Sigmoid colon (tissue), 7 donors: ENCODE data around the gene SLAMF1. TPM values are rescaled to one million over a fixed set of nuclear protein-coding genes. Genes with fewer than 3 reads are reported as not detected.

Experiments
- DNase-seq: peaks from one replicate; pipeline ENCODE4 v3.0.0-alpha.2; 2019
- H3K27ac ChIP-seq, 4 donors: fragments of 200-600 bp; sonication (generic); one replicate each; pipeline ENCODE4 v1.5.1; 2016 to 2019; ENCODE audit warnings: mild to moderate bottlenecking in 1 of 4
- H3K27me3 ChIP-seq, 3 donors: fragments of 200-600 bp; sonication (generic); one replicate each; pipeline ENCODE4 v1.5.1; 2019; ENCODE audit warnings: mild to moderate bottlenecking in 1 of 3
- H3K36me3 ChIP-seq, 4 donors: fragments of 200-600 bp; sonication (generic); one replicate each; pipeline ENCODE4 v1.5.1; 2016 to 2019
- H3K4me1 ChIP-seq, 4 donors: fragments of 200-600 bp; sonication (generic); one replicate each; pipeline ENCODE4 v1.5.1; 2017 to 2019
- H3K4me3 ChIP-seq, 4 donors: fragments of 200-600 bp; sonication (generic); one replicate each; pipeline ENCODE4 v1.5.1; 2017 to 2019; ENCODE audit warnings: mild to moderate bottlenecking in 2 of 4, moderate library complexity in 1 of 4
- H3K9me3 ChIP-seq, 4 donors: fragments of 200-600 bp in 3 of 4; sonication (generic) in 3 of 4; one replicate each; pipeline versions ENCODE4 v1.5.1 to v1.6.1; 2013 to 2019
- CTCF ChIP-seq, 4 experiments: fragments of 450-650 bp in 3 of 4; fragments of 200-600 bp in 1 of 4; IDR thresholded peaks; one replicate each; pipeline ENCODE4 v1.5.1; 2016 to 2019; ENCODE audit warnings: antibody characterized with exemption in 4 of 4, mild to moderate bottlenecking in 3 of 4, moderate library complexity in 2 of 4
- EP300 ChIP-seq, 4 donors: sonication (generic); formaldehyde crosslinking; IDR thresholded peaks; one replicate each; pipeline ENCODE4 v1.6.1; 2017; ENCODE audit warnings: antibody characterized with exemption in 4 of 4
- POLR2A ChIP-seq, 2 donors: fragments of 450-650 bp; IDR thresholded peaks; one replicate each; pipeline ENCODE4 v1.6.1; 2016; ENCODE audit warnings: antibody characterized with exemption in 2 of 2, mild to moderate bottlenecking in 2 of 2, moderate library complexity in 2 of 2
- POLR2AphosphoS5 ChIP-seq, 4 donors: sonication (generic); formaldehyde crosslinking; IDR thresholded peaks; one replicate each; pipeline ENCODE4 v1.6.1; 2017; ENCODE audit warnings: antibody characterized with exemption in 4 of 4
- WGBS, 2 donors: extraction: QIAGEN DNeasy Blood & Tissue Kit; methylation state at CpG; one replicate each; pipeline ENCODE4 v1.1.7; 2013; 5-methylcytosine and 5-hydroxymethylcytosine counted together
- intact Hi-C: fragments of 100-400 bp; cut with DNase I; formaldehyde crosslinking; loops from one replicate; pipeline ENCODE4 v1.15.1; 2023
- polyA plus RNA-seq, 3 donors: library from polyadenylated mRNA; stranded (reverse); fragments of 200-250 nt; gene quantifications; one replicate each; pipeline ENCODE4 v1.2.3, GENCODE V29; 2013
- total RNA-seq, 4 donors: library from RNA; depleted of rRNA; stranded (reverse); fragments of >200 nt; gene quantifications; one replicate each; pipeline ENCODE4 v1.1.0, GENCODE V29; 2016
- donor health status: healthy with polysubstance abuse.
- donor health status: Bipolar disorder and iron deficiency.
- donor health status: healthy.

SLAMF1 gene
- total and polyA plus RNA-seq, 7 donors, result under 0.01 to 6.1 (median 0.28) TPM; not detected in 2

DNA sequence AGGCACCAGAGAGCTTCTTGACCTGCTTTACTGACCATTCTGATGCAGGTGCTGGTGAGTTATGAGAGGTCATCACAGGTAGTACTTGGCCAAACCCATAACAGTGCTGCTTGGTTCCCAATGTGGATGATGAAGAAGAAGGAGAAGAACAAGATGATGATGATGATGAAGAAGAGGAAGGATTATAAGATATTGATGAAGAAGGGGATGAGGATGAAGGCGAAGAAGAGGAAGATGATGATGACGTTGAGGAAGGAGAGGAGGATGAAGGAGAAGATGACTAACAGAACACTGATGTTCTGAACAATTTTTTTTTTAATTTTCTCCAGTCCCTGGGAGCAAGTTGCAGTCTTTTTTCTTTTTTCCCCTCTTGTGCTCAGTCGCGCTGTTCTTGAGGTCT, 23.9 kb upstream of the SLAMF1 start:
- 91 to 93% methylated on average over 4 of the region's 4 CpGs for WGBS, 2 donors
- TF ChIP-seq POLR2A (IDR thresholded peaks at IDR 0.05) (no peak), CTCF (IDR thresholded peaks at IDR 0.05) (no peak), POLR2AphosphoS5 (IDR thresholded peaks at IDR 0.05) (no peak), EP300 (IDR thresholded peaks at IDR 0.05) (no peak)
- no peak for DNase-seq
- no peaks in the 10 kb centered on the region for H3K36me3 ChIP-seq
- no peak overlapping the region for H3K27ac ChIP-seq
- no peaks in the 10 kb centered on the region for H3K9me3 ChIP-seq
- intact Hi-C loops, result no loop called here
- H3K4me1 ChIP-seq, result no peaks in the 10 kb centered on the region
- no peaks in the 10 kb centered on the region for H3K27me3 ChIP-seq
- H3K4me3 ChIP-seq, result no peak overlapping the region

DNA sequence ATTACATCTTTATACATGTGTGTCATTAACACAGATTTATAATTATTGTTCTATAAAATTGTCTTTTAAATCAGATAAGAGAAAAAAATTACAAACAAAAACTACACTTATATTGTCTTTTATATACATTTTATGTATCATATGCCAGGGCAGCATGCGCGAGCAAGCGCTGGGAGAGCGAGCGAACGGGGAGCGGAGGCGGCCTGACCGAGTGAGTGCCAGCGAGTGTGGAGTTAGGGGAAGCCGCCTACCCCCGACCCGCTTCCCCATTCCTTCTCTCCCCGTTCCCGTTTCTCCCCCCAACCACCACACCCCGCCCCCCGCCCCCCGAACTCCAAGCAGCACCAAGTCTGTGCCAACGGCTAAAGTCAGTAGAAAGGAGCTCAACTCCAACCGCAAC, 23.0 kb upstream of the SLAMF1 start:
- Histone ChIP-seq H3K27me3 (no peaks in the 10 kb centered on the region), H3K4me3 (no peak overlapping the region), H3K27ac (no peak overlapping the region), H3K9me3 (no peaks in the 10 kb centered on the region), H3K4me1 (no peaks in the 10 kb centered on the region), H3K36me3 (no peaks in the 10 kb centered on the region)
- DNase-seq, result no peak
- TF ChIP-seq EP300 (IDR thresholded peaks at IDR 0.05), result no peak
- no peak for TF ChIP-seq CTCF (IDR thresholded peaks at IDR 0.05)
- no peak for TF ChIP-seq POLR2A (IDR thresholded peaks at IDR 0.05)
- no peak for TF ChIP-seq POLR2AphosphoS5 (IDR thresholded peaks at IDR 0.05)
- WGBS, 2 donors, result 97 to 98% methylated on average over 20 of the region's 20 CpGs
- intact Hi-C loops, result no loop called here

DNA sequence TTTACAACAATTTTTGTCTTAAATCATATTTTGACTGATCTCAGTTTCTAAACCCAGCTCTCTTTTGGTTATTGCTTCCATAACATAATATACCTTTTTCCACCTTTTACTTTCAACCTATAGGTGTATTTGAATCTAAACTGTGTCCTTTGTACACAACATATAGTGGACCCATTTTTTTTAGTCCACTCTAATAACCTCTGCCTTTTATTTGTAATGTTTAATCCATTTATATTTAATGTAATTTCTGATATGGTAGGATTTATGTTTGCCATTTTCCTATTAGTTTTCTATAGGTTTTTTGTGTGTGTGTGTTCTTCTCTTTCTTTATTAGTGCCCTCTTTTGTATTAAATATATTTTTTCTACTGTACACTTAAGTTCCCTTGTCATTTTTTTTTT, 22.4 kb upstream of the SLAMF1 start:
- no peaks in the 10 kb centered on the region for H3K9me3 ChIP-seq
- intact Hi-C loops, result no loop called here
- TF ChIP-seq POLR2A (IDR thresholded peaks at IDR 0.05), result no peak
- TF ChIP-seq CTCF (IDR thresholded peaks at IDR 0.05), result no peak
- no peak for TF ChIP-seq EP300 (IDR thresholded peaks at IDR 0.05)
- no peak for TF ChIP-seq POLR2AphosphoS5 (IDR thresholded peaks at IDR 0.05)
- no peaks in the 10 kb centered on the region for H3K4me1 ChIP-seq
- H3K36me3 ChIP-seq, result no peaks in the 10 kb centered on the region
- H3K27ac ChIP-seq, result no peak overlapping the region
- H3K27me3 ChIP-seq, result no peaks in the 10 kb centered on the region
- DNase-seq, result no peak
- H3K4me3 ChIP-seq, result no peak overlapping the region

GRCh38 chr1:160667896-160668295, 21.1 kb upstream of the SLAMF1 start:
- Histone ChIP-seq H3K4me3 (no peak overlapping the region), H3K36me3 (no peaks in the 10 kb centered on the region), H3K4me1 (no peaks in the 10 kb centered on the region), H3K27ac (no peak overlapping the region), H3K27me3 (no peaks in the 10 kb centered on the region), H3K9me3 (no peaks in the 10 kb centered on the region)
- intact Hi-C loops, result no loop called here
- DNase-seq, result no peak
- 90 to 93% methylated on average over 2 of the region's 2 CpGs for WGBS, 2 donors
- TF ChIP-seq POLR2A (IDR thresholded peaks at IDR 0.05), result no peak
- TF ChIP-seq POLR2AphosphoS5 (IDR thresholded peaks at IDR 0.05), result no peak

GRCh38 chr1:160666079-160666442, 19.2 kb upstream of the SLAMF1 start:
- TF ChIP-seq EP300 (IDR thresholded peaks at IDR 0.05) (no peak), POLR2AphosphoS5 (IDR thresholded peaks at IDR 0.05) (no peak), CTCF (IDR thresholded peaks at IDR 0.05) (no peak), POLR2A (IDR thresholded peaks at IDR 0.05) (no peak)
- no peak overlapping the region for H3K4me3 ChIP-seq
- H3K9me3 ChIP-seq, result no peaks in the 10 kb centered on the region
- no peaks in the 10 kb centered on the region for H3K27me3 ChIP-seq
- H3K36me3 ChIP-seq, result no peaks in the 10 kb centered on the region
- no peak for DNase-seq
- H3K27ac ChIP-seq, result peak overlapping the region in 1 of 4 donors; percentile 57
- intact Hi-C loops, result no loop called here
- WGBS, 2 donors, result 71 to 79% methylated on average over 3 of the region's 3 CpGs
- H3K4me1 ChIP-seq, result no peaks in the 10 kb centered on the region
